Esophagus (tissue), 2 donors: ENCODE data around the gene GPC3. TPM values are rescaled to one million over a fixed set of nuclear protein-coding genes. Genes with fewer than 3 reads are reported as not detected.

Source experiments
- H3K27ac ChIP-seq, 2 donors: one replicate each; pipeline ENCODE4 v1.5.1; 2013; ENCODE audit warnings: low read depth in 2 of 2, mild to moderate bottlenecking in 2 of 2, inconsistent platforms in 1 of 2, low read length in 1 of 2, moderate library complexity in 1 of 2
- H3K27me3 ChIP-seq, 2 donors: one replicate each; pipeline ENCODE4 v1.6.1; 2013; ENCODE audit warnings: low read length in 2 of 2, control low read depth in 1 of 2, mild to moderate bottlenecking in 1 of 2; ENCODE audit not compliant: insufficient read depth in 2 of 2, control insufficient read depth in 1 of 2
- H3K36me3 ChIP-seq, 2 donors: one replicate each; pipeline ENCODE4 v1.6.1; 2013; ENCODE audit warnings: low read length in 1 of 2; ENCODE audit not compliant: control insufficient read depth in 2 of 2, insufficient read depth in 2 of 2
- H3K4me1 ChIP-seq, 2 donors: one replicate each; pipeline ENCODE4 v1.6.1; 2013; ENCODE audit warnings: low read length in 1 of 2; ENCODE audit not compliant: control insufficient read depth in 2 of 2, insufficient read depth in 2 of 2
- H3K4me3 ChIP-seq, 2 donors: one replicate each; pipeline ENCODE4 v1.5.1; 2013; ENCODE audit warnings: low read length in 2 of 2, mild to moderate bottlenecking in 2 of 2, low read depth in 1 of 2, moderate library complexity in 1 of 2
- H3K9me3 ChIP-seq, 2 donors: one replicate each; pipeline ENCODE4 v1.6.1; 2013; ENCODE audit warnings: mild to moderate bottlenecking in 2 of 2, low read depth in 1 of 2, low read length in 1 of 2, moderate library complexity in 1 of 2; ENCODE audit not compliant: control insufficient read depth in 2 of 2, insufficient read depth in 1 of 2
- whole genome bisulfite sequencing, 2 donors: extraction: QIAGEN DNeasy Blood & Tissue Kit; methylation state at CpG; one replicate each; pipeline ENCODE4 v1.1.7; 2013; 5-methylcytosine and 5-hydroxymethylcytosine counted together
- polyA plus RNA-seq, 2 donors: library from polyadenylated mRNA; stranded (reverse); fragments of 200-250 nt; gene quantifications; one replicate each; pipeline ENCODE4 v1.2.3, GENCODE V29; 2013
- donor health status: healthy with polysubstance abuse.
- donor health status: Bipolar disorder and iron deficiency.

GPC3 gene
- polyA plus RNA-seq, 2 donors = 0.10 to 0.39 TPM

DNA sequence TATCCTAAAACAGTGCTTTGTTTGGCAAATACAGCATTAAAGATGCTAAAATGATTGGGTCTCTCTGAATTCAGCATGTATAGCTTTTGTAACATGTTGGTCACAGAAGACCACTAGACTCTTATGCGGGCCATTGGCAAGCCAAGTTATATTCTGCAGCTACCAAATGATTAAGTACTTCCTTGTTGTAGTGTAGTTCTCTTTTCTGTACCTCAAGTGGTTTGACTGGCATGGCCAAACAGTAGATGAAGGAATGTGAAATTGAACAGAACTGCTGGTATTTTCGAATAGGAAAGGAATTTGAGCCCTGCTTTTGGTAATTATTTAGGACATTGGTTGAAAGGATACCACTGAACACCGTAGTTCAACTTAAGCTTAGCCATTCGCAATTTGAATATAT, 376.2 kb downstream of the GPC3 start:
- no peaks in the 10 kb centered on the region for H3K36me3 ChIP-seq
- H3K27ac ChIP-seq = no peak overlapping the region
- no peaks in the 10 kb centered on the region for H3K27me3 ChIP-seq
- H3K4me3 ChIP-seq = no peak overlapping the region
- H3K4me1 ChIP-seq = no peaks in the 10 kb centered on the region
- WGBS, 2 donors = 71 to 80% methylated on average over 4 of the region's 4 CpGs
- H3K9me3 ChIP-seq = no peaks in the 10 kb centered on the region

- Histone ChIP-seq H3K4me1 (no peaks in the 10 kb centered on the region), H3K27ac (no peak overlapping the region), H3K36me3 (no peaks in the 10 kb centered on the region), H3K27me3 (no peaks in the 10 kb centered on the region), H3K4me3 (no peak overlapping the region), H3K9me3 (no peaks in the 10 kb centered on the region)
- 61 to 70% methylated on average over 2 of the region's 2 CpGs for WGBS, 2 donors
Measured at GRCh38 chrX:133608406-133608805, 377.0 kb downstream of the GPC3 start.

DNA sequence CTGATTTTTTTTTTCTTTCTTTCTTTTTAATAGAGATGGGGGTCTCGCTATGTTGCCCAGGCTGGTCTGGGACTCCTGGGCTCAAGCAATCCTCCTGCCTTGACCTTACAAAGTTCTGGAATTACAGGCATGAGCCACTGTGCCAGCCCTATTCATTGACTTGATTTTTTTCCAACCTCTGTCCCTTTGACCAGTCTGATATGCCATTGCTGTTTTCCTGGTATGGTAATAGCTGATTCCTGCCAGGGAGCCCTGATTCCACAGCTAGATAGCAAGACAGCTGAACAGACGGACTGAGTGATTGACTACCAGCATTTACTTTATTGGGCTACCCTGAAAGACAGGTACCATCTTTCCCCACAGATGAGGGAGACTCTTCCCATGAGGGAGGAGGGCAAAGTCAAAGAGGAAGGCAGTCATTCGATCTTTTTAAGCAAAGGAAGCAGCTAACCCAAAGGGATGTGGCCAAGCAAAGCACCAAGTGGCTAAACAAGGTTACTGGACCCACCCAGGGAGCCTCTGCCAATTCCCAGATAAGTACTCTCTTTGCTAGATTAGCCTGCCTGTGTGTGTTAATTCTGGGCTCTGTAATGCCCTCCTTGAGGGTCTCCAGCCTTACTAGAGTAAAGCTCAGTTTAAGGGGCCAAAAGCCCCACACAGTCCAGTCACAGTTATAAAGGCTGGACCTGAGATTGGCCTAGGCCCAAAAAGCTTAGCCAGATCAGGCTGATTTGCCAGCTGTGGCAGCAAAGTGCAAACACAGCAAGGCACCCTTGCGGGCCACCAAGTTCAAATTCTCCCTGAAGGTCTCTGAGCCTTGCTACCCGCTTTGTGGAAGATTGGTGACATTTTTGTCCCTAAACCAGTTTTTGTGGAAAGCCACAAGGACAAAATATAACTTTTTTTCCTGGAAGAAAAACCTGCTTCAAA, 377.7 kb downstream of the GPC3 start:
- Histone ChIP-seq H3K9me3 (no peaks in the 10 kb centered on the region), H3K36me3 (no peaks in the 10 kb centered on the region), H3K27me3 (no peaks in the 10 kb centered on the region), H3K4me1 (no peaks in the 10 kb centered on the region), H3K4me3 (no peak overlapping the region), H3K27ac (no peak overlapping the region)
- WGBS, 2 donors = 59 to 73% methylated on average over 5 of the region's 5 CpGs

DNA sequence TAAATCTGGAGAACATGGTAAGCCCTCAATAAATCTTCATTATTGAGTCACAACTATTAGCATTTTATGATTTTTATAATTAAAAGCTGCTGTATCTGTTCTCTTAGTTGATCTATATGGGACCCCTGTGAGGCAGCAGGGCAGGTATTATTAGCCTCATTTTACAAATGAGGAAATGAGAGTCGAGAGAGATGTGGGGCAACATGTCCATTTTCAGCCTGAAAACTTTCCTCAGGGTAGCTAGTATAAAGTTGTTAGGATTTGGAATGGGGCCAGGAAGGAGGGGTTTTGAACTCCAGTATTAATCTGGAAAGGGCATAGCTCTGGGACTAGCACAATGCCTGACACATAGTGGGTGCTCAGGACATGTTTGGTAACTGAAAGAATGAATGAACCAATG, 378.4 kb downstream of the GPC3 start:
- Histone ChIP-seq H3K27me3 (no peaks in the 10 kb centered on the region), H3K36me3 (no peaks in the 10 kb centered on the region), H3K4me3 (no peak overlapping the region), H3K4me1 (no peaks in the 10 kb centered on the region), H3K27ac (no peak overlapping the region), H3K9me3 (no peaks in the 10 kb centered on the region)
- WGBS, 2 donors = 74 to 82% methylated on average over 1 of the region's 1 CpG

GRCh38 chrX:133604801-133605200, 380.6 kb downstream of the GPC3 start:
- no peaks in the 10 kb centered on the region for H3K27me3 ChIP-seq
- no peaks in the 10 kb centered on the region for H3K4me1 ChIP-seq
- no peak overlapping the region for H3K27ac ChIP-seq
- H3K4me3 ChIP-seq = no peak overlapping the region
- 70 to 80% methylated on average over 7 of the region's 7 CpGs for WGBS, 2 donors
- H3K36me3 ChIP-seq = no peaks in the 10 kb centered on the region
- no peaks in the 10 kb centered on the region for H3K9me3 ChIP-seq

- 83 to 96% methylated on average over 4 of the region's 4 CpGs for WGBS, 2 donors
- H3K27ac ChIP-seq = no peak overlapping the region
- no peaks in the 10 kb centered on the region for H3K36me3 ChIP-seq
- H3K27me3 ChIP-seq = no peaks in the 10 kb centered on the region
- H3K4me3 ChIP-seq = no peak overlapping the region
- H3K9me3 ChIP-seq = no peaks in the 10 kb centered on the region
- no peaks in the 10 kb centered on the region for H3K4me1 ChIP-seq
Measured at GRCh38 chrX:133602881-133603280, 382.5 kb downstream of the GPC3 start.

DNA sequence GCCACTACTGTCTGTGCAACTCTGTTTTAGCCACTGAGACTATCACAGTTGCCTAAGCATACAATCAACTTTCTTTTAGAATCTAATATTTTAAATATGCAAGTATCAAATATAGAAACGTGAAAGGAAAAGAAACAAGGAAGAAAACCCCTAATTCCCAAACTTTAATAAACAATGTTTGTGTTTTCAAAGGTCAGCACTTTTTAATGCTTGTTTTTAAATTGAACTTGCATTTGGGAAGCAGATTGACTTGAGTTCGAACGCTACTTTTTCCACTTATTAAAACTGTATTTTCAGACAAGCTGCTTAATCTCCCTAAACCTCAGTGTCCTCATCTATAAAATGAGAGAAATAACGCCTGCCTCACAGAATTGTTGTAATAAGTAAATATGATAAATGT, 384.3 kb downstream of the GPC3 start:
- 70 to 92% methylated on average over 4 of the region's 4 CpGs for WGBS, 2 donors
- Histone ChIP-seq H3K27ac (no peak overlapping the region), H3K27me3 (no peaks in the 10 kb centered on the region), H3K4me3 (no peak overlapping the region), H3K36me3 (no peaks in the 10 kb centered on the region), H3K9me3 (no peaks in the 10 kb centered on the region), H3K4me1 (no peaks in the 10 kb centered on the region)

DNA sequence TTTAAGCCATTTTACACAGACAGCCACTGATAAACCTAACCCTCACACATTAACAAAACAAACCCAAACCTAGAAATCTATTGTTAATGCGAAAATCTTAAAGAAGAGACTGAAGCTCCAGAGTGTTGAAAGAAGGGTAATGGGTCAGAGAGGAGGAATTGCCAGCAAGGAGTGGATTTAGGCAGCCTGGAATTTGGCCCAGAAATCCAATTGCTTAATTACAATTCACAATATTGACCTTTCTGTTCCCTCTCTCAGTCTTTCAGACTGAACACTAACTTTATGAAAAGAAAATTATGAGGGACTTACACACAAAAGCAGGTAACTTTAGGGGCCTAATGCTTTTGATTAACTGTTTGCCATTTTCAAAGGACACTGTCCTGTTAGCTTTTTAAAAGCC, 384.9 kb downstream of the GPC3 start:
- Histone ChIP-seq H3K9me3 (no peaks in the 10 kb centered on the region), H3K4me1 (no peaks in the 10 kb centered on the region)
- whole genome bisulfite sequencing, 2 donors = 69 to 88% methylated on average over 1 of the region's 1 CpG

DNA sequence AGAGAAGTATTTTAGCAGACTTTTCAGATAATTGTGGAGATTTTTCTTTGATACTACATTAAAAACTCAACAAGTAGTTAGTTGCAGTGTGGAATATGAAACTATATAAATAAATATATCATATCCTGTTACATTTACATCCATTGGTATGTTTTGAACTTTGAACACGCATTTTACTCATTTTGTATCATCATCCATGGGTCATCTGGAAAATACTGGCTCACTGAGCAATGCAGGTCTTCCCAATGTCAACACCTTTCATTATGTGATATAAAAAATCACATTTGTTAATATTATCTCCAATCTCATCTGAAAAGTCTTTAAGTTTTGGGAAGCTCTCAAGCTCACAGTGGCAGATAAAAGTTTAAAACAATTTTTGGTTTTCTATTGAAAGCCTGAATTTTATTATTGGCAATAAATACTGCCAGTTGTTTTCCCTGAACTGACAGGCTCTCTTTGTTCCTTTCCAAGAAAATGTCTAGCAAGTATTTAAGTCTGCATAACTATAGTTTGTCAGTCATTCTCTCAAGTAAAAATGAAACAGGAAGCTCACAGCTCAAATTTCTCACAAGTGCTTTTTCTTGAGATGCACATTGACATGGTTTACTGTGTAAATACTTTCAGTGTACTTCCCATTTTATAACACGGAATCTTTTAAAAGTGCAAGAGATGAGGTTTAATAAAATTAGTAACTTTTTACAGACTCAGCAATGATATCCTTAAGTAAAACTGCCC, 386.6 kb downstream of the GPC3 start:
- H3K9me3 ChIP-seq = no peaks in the 10 kb centered on the region
- 47 to 50% methylated on average over 2 of the region's 2 CpGs for WGBS, 2 donors
- no peak overlapping the region for H3K4me3 ChIP-seq
- H3K4me1 ChIP-seq = no peaks in the 10 kb centered on the region
- no peak overlapping the region for H3K27ac ChIP-seq
- H3K27me3 ChIP-seq = peaks cover 0 to 2% of the 10 kb centered on the region in 2 donors
- no peaks in the 10 kb centered on the region for H3K36me3 ChIP-seq

More for the DNA sequence above, 384.9 kb downstream of the GPC3 start:
- Histone ChIP-seq H3K36me3 (no peaks in the 10 kb centered on the region), H3K27ac (no peak overlapping the region), H3K4me3 (no peak overlapping the region), H3K27me3 (no peaks in the 10 kb centered on the region)
